Measurements from ENCODE around the gene GPS2. TPM values are rescaled to one million over a fixed set of nuclear protein-coding genes. Genes with fewer than 3 reads are reported as not detected.

GPS2 gene
- total and polyA plus RNA-seq, 2 experiments from 2014 or later, result 83.4 to 122 TPM

- no peaks in the 10 kb centered on the region for H4K20me1 ChIP-seq (replicated peaks; ENCODE audit: insufficient read depth)
- peaks cover 26% of the 10 kb centered on the region for H3F3A ChIP-seq (replicated peaks; ENCODE audit: low read depth)
- Mint-ChIP-seq H3K27me3 (ENCODE audit: insufficient read depth, low read depth, poor library complexity) (peaks cover 7% of the 10 kb centered on the region), H3K4me1 (peaks cover 14% of the 10 kb centered on the region), H3K4me3 (0 out of 3 replicates have a peak overlapping the region, but pooled peaks have one; percentile 24), H3K9me3 (no peaks in the 10 kb centered on the region), H3K27ac (no peak overlapping the region), H3K36me3 (ENCODE audit: low read depth) (peaks cover 40% of the 10 kb centered on the region)
- no peaks in the 10 kb centered on the region for H3K9me2 ChIP-seq (ENCODE audit: insufficient read depth)
- no peak overlapping the region for H2AFZ ChIP-seq
- H3K27me3 ChIP-seq (ENCODE audit: insufficient read depth), result no peaks in the 10 kb centered on the region
- H3K79me2 ChIP-seq (replicated peaks; ENCODE audit: insufficient read depth), result peaks cover 14% of the 10 kb centered on the region
- H3K4me3 ChIP-seq, result no peak overlapping the region
- peaks cover 13% of the 10 kb centered on the region; the same call in 1 of the 2 replicates for H3K36me3 ChIP-seq (ENCODE audit: insufficient read depth)
- no peak for ATAC-seq
- H3K4me1 ChIP-seq (ENCODE audit: insufficient read depth), result peaks cover 10% of the 10 kb centered on the region
- H3K27ac ChIP-seq (ENCODE audit: low read depth), result no peak overlapping the region
- TF ChIP-seq, protein P1, sequence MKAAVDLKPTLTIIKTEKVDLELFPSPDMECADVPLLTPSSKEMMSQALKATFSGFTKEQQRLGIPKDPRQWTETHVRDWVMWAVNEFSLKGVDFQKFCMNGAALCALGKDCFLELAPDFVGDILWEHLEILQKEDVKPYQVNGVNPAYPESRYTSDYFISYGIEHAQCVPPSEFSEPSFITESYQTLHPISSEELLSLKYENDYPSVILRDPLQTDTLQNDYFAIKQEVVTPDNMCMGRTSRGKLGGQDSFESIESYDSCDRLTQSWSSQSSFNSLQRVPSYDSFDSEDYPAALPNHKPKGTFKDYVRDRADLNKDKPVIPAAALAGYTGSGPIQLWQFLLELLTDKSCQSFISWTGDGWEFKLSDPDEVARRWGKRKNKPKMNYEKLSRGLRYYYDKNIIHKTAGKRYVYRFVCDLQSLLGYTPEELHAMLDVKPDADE (IDR thresholded peaks at IDR 0.05), result no peak
- TF ChIP-seq JUNB (IDR thresholded peaks at IDR 0.05; ENCODE audit: unreplicated experiment) (no peak), POLR2AphosphoS5 (IDR thresholded peaks at IDR 0.05; ENCODE audit: low read depth) (no peak), ZNF114 (CRISPR knock-in tag; IDR thresholded peaks at IDR 0.05) (no peak), CTCF (conservative IDR thresholded peaks at IDR 0.05; ENCODE audit: low read depth in 2 of 2) (no peak), EZH2phosphoT487 (IDR thresholded peaks at IDR 0.05; ENCODE audit: unreplicated experiment) (no peak), CREB1 (CRISPR knock-in tag; IDR thresholded peaks at IDR 0.05; ENCODE audit: low read depth) (no peak), NANOG (IDR thresholded peaks at IDR 0.05; ENCODE audit: borderline replicate concordance) (no peak), ZNF331 (CRISPR knock-in tag; IDR thresholded peaks at IDR 0.05; ENCODE audit: low read depth) (no peak), EZH2 (IDR thresholded peaks at IDR 0.05; ENCODE audit: low read depth, unreplicated experiment) (no peak), STAT1 (IDR thresholded peaks at IDR 0.05; ENCODE audit: unreplicated experiment) (no peak)
- TF ChIP-seq, protein P2, sequence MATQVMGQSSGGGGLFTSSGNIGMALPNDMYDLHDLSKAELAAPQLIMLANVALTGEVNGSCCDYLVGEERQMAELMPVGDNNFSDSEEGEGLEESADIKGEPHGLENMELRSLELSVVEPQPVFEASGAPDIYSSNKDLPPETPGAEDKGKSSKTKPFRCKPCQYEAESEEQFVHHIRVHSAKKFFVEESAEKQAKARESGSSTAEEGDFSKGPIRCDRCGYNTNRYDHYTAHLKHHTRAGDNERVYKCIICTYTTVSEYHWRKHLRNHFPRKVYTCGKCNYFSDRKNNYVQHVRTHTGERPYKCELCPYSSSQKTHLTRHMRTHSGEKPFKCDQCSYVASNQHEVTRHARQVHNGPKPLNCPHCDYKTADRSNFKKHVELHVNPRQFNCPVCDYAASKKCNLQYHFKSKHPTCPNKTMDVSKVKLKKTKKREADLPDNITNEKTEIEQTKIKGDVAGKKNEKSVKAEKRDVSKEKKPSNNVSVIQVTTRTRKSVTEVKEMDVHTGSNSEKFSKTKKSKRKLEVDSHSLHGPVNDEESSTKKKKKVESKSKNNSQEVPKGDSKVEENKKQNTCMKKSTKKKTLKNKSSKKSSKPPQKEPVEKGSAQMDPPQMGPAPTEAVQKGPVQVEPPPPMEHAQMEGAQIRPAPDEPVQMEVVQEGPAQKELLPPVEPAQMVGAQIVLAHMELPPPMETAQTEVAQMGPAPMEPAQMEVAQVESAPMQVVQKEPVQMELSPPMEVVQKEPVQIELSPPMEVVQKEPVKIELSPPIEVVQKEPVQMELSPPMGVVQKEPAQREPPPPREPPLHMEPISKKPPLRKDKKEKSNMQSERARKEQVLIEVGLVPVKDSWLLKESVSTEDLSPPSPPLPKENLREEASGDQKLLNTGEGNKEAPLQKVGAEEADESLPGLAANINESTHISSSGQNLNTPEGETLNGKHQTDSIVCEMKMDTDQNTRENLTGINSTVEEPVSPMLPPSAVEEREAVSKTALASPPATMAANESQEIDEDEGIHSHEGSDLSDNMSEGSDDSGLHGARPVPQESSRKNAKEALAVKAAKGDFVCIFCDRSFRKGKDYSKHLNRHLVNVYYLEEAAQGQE (IDR thresholded peaks at IDR 0.05; ENCODE audit: unreplicated experiment), result no peak
- TF ChIP-seq, protein P3, sequence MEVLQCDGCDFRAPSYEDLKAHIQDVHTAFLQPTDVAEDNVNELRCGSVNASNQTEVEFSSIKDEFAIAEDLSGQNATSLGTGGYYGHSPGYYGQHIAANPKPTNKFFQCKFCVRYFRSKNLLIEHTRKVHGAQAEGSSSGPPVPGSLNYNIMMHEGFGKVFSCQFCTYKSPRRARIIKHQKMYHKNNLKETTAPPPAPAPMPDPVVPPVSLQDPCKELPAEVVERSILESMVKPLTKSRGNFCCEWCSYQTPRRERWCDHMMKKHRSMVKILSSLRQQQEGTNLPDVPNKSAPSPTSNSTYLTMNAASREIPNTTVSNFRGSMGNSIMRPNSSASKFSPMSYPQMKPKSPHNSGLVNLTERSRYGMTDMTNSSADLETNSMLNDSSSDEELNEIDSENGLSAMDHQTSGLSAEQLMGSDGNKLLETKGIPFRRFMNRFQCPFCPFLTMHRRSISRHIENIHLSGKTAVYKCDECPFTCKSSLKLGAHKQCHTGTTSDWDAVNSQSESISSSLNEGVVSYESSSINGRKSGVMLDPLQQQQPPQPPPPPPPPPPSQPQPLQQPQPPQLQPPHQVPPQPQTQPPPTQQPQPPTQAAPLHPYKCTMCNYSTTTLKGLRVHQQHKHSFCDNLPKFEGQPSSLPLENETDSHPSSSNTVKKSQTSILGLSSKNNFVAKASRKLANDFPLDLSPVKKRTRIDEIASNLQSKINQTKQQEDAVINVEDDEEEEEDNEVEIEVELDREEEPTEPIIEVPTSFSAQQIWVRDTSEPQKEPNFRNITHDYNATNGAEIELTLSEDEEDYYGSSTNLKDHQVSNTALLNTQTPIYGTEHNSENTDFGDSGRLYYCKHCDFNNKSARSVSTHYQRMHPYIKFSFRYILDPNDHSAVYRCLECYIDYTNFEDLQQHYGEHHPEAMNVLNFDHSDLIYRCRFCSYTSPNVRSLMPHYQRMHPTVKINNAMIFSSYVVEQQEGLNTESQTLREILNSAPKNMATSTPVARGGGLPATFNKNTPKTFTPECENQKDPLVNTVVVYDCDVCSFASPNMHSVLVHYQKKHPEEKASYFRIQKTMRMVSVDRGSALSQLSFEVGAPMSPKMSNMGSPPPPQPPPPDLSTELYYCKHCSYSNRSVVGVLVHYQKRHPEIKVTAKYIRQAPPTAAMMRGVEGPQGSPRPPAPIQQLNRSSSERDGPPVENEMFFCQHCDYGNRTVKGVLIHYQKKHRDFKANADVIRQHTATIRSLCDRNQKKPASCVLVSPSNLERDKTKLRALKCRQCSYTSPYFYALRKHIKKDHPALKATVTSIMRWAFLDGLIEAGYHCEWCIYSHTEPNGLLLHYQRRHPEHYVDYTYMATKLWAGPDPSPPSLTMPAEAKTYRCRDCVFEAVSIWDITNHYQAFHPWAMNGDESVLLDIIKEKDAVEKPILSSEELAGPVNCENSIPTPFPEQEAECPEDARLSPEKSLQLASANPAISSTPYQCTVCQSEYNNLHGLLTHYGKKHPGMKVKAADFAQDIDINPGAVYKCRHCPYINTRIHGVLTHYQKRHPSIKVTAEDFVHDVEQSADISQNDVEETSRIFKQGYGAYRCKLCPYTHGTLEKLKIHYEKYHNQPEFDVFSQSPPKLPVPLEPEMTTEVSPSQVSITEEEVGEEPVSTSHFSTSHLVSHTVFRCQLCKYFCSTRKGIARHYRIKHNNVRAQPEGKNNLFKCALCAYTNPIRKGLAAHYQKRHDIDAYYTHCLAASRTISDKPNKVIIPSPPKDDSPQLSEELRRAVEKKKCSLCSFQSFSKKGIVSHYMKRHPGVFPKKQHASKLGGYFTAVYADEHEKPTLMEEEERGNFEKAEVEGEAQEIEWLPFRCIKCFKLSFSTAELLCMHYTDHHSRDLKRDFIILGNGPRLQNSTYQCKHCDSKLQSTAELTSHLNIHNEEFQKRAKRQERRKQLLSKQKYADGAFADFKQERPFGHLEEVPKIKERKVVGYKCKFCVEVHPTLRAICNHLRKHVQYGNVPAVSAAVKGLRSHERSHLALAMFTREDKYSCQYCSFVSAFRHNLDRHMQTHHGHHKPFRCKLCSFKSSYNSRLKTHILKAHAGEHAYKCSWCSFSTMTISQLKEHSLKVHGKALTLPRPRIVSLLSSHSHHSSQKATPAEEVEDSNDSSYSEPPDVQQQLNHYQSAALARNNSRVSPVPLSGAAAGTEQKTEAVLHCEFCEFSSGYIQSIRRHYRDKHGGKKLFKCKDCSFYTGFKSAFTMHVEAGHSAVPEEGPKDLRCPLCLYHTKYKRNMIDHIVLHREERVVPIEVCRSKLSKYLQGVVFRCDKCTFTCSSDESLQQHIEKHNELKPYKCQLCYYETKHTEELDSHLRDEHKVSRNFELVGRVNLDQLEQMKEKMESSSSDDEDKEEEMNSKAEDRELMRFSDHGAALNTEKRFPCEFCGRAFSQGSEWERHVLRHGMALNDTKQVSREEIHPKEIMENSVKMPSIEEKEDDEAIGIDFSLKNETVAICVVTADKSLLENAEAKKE (CRISPR knock-in tag; IDR thresholded peaks at IDR 0.05), result no peak
- no peak overlapping the region for H3K4me2 ChIP-seq
- no peak for DNase-seq (ENCODE audit: low spot score)
Measured at GRCh38 chr17:7327056-7327455, 11.9 kb upstream of the GPS2 start.
